ENCODE data around the gene MIA2. TPM values are rescaled to one million over a fixed set of nuclear protein-coding genes. Genes with fewer than 3 reads are reported as not detected.

Gene MIA2
- total RNA-seq, 4 donors from 2014 or later, result 13.8 to 19.4 (median 16.7) TPM

GRCh38 chr14:39366460-39367386 lies 133.0 kb downstream of the MIA2 start:
- ATAC-seq (ENCODE audit: low FRiP score) (peak; percentile 39), DNase-seq (ENCODE audit: low spot score) (no peak)
- TF ChIP-seq CTCF (IDR thresholded peaks at IDR 0.05), result no peak

- no peak for DNase-seq (ENCODE audit: low spot score)
- no peak for ATAC-seq (ENCODE audit: low FRiP score)
- no peak for TF ChIP-seq CTCF (IDR thresholded peaks at IDR 0.05)
These were observed 133.7 kb downstream of the MIA2 start for GRCh38 chr14:39367387-39367751.

- ATAC-seq (ENCODE audit: low FRiP score), result no peak
- no peak for DNase-seq (ENCODE audit: low spot score)
- no peak for TF ChIP-seq CTCF (IDR thresholded peaks at IDR 0.05)
These were observed 134.7 kb downstream of the MIA2 start for GRCh38 chr14:39368261-39368959.

- no peak for ATAC-seq (ENCODE audit: low FRiP score)
These were observed 135.3 kb downstream of the MIA2 start for GRCh38 chr14:39369029-39369428.

GRCh38 chr14:39370415-39370814 lies 136.7 kb downstream of the MIA2 start:
- DNase-seq (ENCODE audit: low spot score) (no peak), ATAC-seq (ENCODE audit: low FRiP score) (no peak)
- no peak for TF ChIP-seq CTCF (IDR thresholded peaks at IDR 0.05)

More at GRCh38 chr14:39369029-39369428, 135.3 kb downstream of the MIA2 start:
- DNase-seq (ENCODE audit: low spot score), result no peak
- TF ChIP-seq CTCF (IDR thresholded peaks at IDR 0.05), result no peak

- no peak for DNase-seq (ENCODE audit: low spot score)
- TF ChIP-seq CTCF (IDR thresholded peaks at IDR 0.05), result no peak
These were observed 138.9 kb downstream of the MIA2 start for GRCh38 chr14:39372656-39373055.

More at GRCh38 chr14:39372656-39373055, 138.9 kb downstream of the MIA2 start:
- ATAC-seq (ENCODE audit: low FRiP score), result no peak

Measured in omental fat pad (tissue), 4 donors.